Heart right ventricle (tissue), 16 donors: ENCODE measurements around the gene ALOX15B. TPM values are rescaled to one million over a fixed set of nuclear protein-coding genes. Genes with fewer than 3 reads are reported as not detected.

Source experiments
- ATAC-seq, 8 donors: fragments of 200-7000 bp; cut with Tn5 transposase; one replicate each; pipeline ENCODE4 v1.9.1; 2020; ENCODE audit warnings: mild to moderate bottlenecking in 8 of 8, moderate library complexity in 8 of 8, moderate number of reproducible peaks in 1 of 8
- DNase-seq, 2 donors: peaks; one replicate each; pipeline ENCODE4 v3.0.0-alpha.2; 2020
- H3K27ac ChIP-seq, 10 donors: fragments of 200-600 bp; sonication (generic) in 2 of 10; one replicate each; pipeline versions ENCODE4 v1.5.0 to v1.8.0; 2020 to 2022; ENCODE audit warnings: mild to moderate bottlenecking in 3 of 10
- H3K27me3 ChIP-seq, 7 donors: fragments of 200-600 bp; one replicate each; pipeline ENCODE4 v1.8.0; 2021 to 2022; ENCODE audit warnings: mild to moderate bottlenecking in 2 of 7
- H3K36me3 ChIP-seq, 9 donors: fragments of 200-600 bp; sonication (generic) in 1 of 9; one replicate each; pipeline versions ENCODE4 v1.5.0 to v1.8.0; 2020 to 2022; ENCODE audit warnings: mild to moderate bottlenecking in 2 of 9
- H3K4me1 ChIP-seq, 9 donors: fragments of 200-600 bp; sonication (generic) in 1 of 9; one replicate each; pipeline versions ENCODE4 v1.5.0 to v1.8.0; 2020 to 2022; ENCODE audit warnings: mild to moderate bottlenecking in 4 of 9
- H3K4me3 ChIP-seq, 10 donors: fragments of 200-600 bp; sonication (generic) in 2 of 10; one replicate each; pipeline versions ENCODE4 v1.5.0 to v1.8.0; 2020 to 2022; ENCODE audit warnings: mild to moderate bottlenecking in 7 of 10, moderate library complexity in 2 of 10
- H3K9me3 ChIP-seq, 11 donors: fragments of 200-600 bp in 10 of 11; sonication (generic) in 2 of 11; one replicate each; pipeline versions ENCODE4 v1.5.0 to v1.8.0; 2013 to 2022; ENCODE audit warnings: mild to moderate bottlenecking in 2 of 11, control low read depth in 1 of 11, moderate library complexity in 1 of 11
- WGBS, 2 donors: extraction: QIAGEN DNeasy Blood & Tissue Kit; methylation state at CpG; one replicate each; pipeline ENCODE4 v1.1.7; 2013; ENCODE audit warnings: inconsistent platforms in 1 of 2; 5-methylcytosine and 5-hydroxymethylcytosine counted together
- intact Hi-C, 10 donors: fragments of 100-400 bp; cut with DNase I; formaldehyde crosslinking; loops; one replicate each; pipeline versions ENCODE4 v1.11.1 to v1.14.2; 2022
- polyA plus RNA-seq, 2 donors: library from polyadenylated mRNA; stranded (reverse); fragments of 200-250 nt; gene quantifications; one replicate each; pipeline ENCODE4 v1.2.3, GENCODE V29; 2013
- total RNA-seq, 10 donors: library from RNA; stranded (reverse); fragmentation: NEBNext Ultra II Directional in 3 of 10; extraction: Animal tissue kit (Norgen Biotek cat#: 25700) in 3 of 10; gene quantifications; one replicate each; pipeline versions ENCODE4 v1.2.1 to v1.2.4, GENCODE V29; 2021 to 2023
- TF ChIP-seq, protein P1 (sequence below), 9 donors: fragments of 200-600 bp; sonication (generic) in 2 of 9; IDR thresholded peaks; one replicate each; pipeline versions ENCODE4 v1.5.0 to v1.8.0; 2021 to 2022; ENCODE audit warnings: antibody characterized with exemption in 9 of 9, mild to moderate bottlenecking in 5 of 9, moderate library complexity in 1 of 9
- donor health status: Arrhythmogenic right ventricular cardiomyopathy.
- donor health status: ischemic (EF 13 %, LVEDD 7.1; RV severe dilation, severe dysfunction).
- donor health status: healthy with polysubstance abuse.
- donor health status: DM: no; HTN: yes; CAD: no.
- donor health status: DM: no; HTN: no; CAD: no.
- donor health status: ischemic (EF 25% LVEDD 6.9; RV normal size, moderate dysfunction).
- donor health status: ischemic (EF 25% LVEDD 5.7; RV mildly dilated, moderate dysfunction).
- donor health status: healthy.
- donor health status: DM: yes; HTN: yes; CAD: no.
- donor health status: Ischemic cardiomyopathy.
- donor health status: ischemic (EF 35%, LVEDD 5.7; RV mildly dilated, moderate dysfunction).
- donor health status: nonischemic (EF 11% LVEDD 7.7; RV severe dilation, severe dysfunction).
- donor health status: DM: yes; HTN: yes; CAD: no.
- donor health status: PGD.
- donor health status: ischemic (EF 29% LVEDD 5.4; RV normal size, mild dysfunction).
- donor health status: nonischemic (EF 23%, LVEDD 6.1; RV moderate dilation, normal function).

The ALOX15B gene
- total and polyA plus RNA-seq, 12 donors: 0.10 to 1.3 (median 0.27) TPM; not detected in 6

DNA sequence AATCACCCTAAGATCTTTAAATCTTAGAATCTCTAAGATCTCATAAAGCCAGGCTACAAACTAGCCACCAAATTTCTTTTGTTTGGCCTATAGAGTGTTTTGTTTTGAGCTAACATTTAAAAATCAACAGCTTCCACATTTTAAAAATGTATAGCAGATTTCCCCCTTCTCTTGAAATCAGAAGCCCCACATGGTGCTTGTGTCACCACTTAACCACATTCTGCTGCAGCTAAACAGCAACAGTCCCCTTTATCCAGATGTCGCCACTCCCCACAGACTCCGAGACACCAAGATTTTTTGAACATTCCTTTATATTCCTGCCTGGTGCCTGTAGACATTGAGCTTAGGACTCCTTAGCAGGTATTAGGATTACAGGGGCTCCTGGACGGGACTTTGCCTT lies 20.4 kb upstream of the ALOX15B start:
- 86 to 89% methylated on average over 3 of the region's 3 CpGs for WGBS, 2 donors
- Histone ChIP-seq H3K4me3 (no peak overlapping the region), H3K9me3 (no peaks in the 10 kb centered on the region), H3K27ac (no peak overlapping the region), H3K36me3 (no peaks in the 10 kb centered on the region), H3K27me3 (peaks cover 0 to 26% (median 15%) of the 10 kb centered on the region in 7 donors), H3K4me1 (peaks cover 0 to 62% (median 15%) of the 10 kb centered on the region in 9 donors)
- intact Hi-C loops: loop anchor here in 1 of 10 donors (5.0 kb wide), 1 partner anchor 39 kb away; no protein-coding TSS in a partner anchor
- TF ChIP-seq, protein P1, sequence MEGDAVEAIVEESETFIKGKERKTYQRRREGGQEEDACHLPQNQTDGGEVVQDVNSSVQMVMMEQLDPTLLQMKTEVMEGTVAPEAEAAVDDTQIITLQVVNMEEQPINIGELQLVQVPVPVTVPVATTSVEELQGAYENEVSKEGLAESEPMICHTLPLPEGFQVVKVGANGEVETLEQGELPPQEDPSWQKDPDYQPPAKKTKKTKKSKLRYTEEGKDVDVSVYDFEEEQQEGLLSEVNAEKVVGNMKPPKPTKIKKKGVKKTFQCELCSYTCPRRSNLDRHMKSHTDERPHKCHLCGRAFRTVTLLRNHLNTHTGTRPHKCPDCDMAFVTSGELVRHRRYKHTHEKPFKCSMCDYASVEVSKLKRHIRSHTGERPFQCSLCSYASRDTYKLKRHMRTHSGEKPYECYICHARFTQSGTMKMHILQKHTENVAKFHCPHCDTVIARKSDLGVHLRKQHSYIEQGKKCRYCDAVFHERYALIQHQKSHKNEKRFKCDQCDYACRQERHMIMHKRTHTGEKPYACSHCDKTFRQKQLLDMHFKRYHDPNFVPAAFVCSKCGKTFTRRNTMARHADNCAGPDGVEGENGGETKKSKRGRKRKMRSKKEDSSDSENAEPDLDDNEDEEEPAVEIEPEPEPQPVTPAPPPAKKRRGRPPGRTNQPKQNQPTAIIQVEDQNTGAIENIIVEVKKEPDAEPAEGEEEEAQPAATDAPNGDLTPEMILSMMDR (IDR thresholded peaks at IDR 0.05): no peak
- DNase-seq: no peak
- no peak for ATAC-seq

DNA sequence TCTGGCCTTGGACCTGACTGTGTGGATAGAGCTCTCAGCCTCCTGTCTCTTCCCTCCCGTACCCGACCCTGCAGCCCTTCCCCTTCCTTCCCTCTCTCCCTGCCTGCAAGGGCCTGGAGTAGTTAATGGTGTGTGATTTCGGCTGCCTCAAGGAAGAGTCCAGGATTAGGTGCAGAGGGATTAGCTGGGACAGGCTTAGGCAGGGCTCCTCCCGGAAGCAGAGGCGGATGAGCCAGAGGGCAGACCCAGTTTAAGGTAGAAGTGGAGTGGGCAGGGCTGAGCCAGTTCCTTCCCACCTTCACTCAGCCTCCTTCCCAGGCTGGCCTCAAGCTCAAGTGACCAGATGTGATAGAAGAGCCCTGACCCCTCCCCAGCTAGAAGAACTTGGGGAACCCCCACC lies 19.7 kb upstream of the ALOX15B start:
- peaks cover 0 to 68% (median 15%) of the 10 kb centered on the region in 9 donors for H3K4me1 ChIP-seq
- H3K9me3 ChIP-seq: no peaks in the 10 kb centered on the region
- 68 to 69% methylated on average over 5 of the region's 5 CpGs for WGBS, 2 donors
- no peak overlapping the region for H3K27ac ChIP-seq
- TF ChIP-seq, protein P1 (IDR thresholded peaks at IDR 0.05): no peak
- intact Hi-C loops: loop anchor here in 1 of 10 donors (5.0 kb wide), 1 partner anchor 38 kb away; no protein-coding TSS in a partner anchor
- no peaks in the 10 kb centered on the region for H3K36me3 ChIP-seq
- peaks cover 0 to 26% (median 15%) of the 10 kb centered on the region in 7 donors for H3K27me3 ChIP-seq
- DNase-seq (no peak), ATAC-seq (no peak)
- H3K4me3 ChIP-seq: no peak overlapping the region

DNA sequence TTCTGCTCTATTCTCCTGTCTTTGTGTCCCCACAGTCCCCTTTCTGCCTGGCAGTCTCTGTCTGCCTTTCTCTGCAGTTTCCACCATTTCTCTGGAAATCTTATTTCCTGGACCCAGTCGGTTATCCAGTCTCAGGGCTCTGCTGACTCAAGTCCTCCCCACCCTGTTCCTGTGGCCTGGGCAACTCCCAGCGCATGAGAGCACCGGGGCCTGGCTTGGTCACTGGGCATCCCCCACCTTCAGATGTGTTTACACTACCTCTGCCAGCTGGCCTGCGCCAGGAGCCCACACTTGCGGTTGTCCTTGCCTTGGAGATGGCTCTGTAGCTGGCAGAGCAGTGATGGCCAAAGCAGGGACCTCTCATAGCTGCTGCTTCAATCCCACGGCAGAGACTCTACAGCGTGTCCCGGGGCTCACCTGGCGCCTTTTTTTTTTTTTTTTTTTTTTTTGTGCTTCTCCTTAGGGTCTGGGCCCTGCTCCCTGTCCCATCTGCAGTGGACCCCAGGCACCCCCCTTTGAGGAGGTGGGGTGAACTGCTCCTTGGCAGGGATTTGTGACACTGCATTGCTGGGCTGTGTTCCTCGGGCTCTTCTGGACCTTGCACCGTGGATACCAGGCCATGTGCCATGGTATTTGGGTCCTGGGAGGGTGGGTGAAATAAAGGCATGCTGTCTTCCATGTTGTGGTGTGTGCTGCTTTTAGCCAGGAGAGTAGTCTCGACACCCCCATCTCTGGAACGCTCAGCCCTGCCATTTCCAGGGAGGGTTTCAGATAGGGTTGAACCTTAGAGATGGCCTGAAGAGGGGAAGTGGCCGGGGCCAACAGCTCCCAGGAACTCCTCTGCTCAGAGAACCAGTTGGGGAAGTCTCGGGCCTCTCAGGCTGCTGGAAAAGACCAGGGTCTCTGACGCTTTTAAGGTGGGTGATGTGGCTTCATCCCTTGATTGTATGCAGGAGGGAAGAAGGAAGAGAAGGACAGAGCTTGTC lies 18.9 kb upstream of the ALOX15B start:
- TF ChIP-seq, protein P1 (IDR thresholded peaks at IDR 0.05): no peak
- peaks cover 0 to 75% (median 15%) of the 10 kb centered on the region in 9 donors for H3K4me1 ChIP-seq

DNA sequence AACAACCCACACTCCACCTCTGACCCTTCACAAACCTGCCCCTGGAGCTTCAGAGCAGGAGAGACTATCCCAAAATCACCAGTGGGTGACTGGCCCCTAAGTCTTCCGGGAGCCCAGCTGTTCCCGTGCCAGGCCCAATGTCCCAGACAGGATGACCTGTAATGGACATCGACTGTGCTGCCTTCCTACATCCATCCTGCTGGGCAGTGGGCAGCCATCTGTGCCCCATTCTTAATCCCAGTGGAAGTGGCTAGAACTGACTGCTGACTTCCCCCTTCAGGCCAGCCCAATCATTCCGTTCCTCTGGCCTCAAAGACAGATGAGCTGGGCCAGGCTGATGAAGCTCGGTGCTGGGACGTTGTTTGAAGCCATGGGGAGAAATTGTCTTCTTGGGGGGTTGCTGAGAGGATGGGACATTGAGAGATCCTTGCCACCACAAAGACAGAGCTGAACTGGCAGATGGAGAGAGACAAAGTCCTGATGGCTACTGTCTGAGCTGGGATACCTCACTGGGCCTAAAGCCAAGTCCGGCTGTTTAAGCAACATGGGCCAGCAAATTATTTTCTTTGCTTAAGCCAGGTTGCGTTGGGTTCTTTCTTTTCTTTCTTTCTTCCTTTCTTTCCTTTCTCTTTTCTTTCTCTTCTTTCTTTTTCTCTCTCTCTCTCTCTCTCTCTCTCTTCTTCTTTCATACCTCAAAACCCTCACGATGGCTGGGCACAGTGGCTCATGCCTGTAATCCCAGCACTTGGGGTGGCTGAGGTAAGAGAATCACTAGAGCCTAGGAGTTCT lies 17.9 kb upstream of the ALOX15B start:
- TF ChIP-seq, protein P1 (IDR thresholded peaks at IDR 0.05): no peak
- intact Hi-C loops: no loop called here
- H3K27ac ChIP-seq: no peak overlapping the region
- H3K4me1 ChIP-seq: peaks cover 0 to 71% (median 12%) of the 10 kb centered on the region in 9 donors
- H3K9me3 ChIP-seq: no peaks in the 10 kb centered on the region
- ATAC-seq (no peak), DNase-seq (no peak)
- H3K27me3 ChIP-seq: peaks cover 0 to 13% (median 5%) of the 10 kb centered on the region in 7 donors
- no peak overlapping the region for H3K4me3 ChIP-seq
- H3K36me3 ChIP-seq: no peaks in the 10 kb centered on the region
- WGBS, 2 donors: 92 to 94% methylated on average over 9 of the region's 9 CpGs

More for the DNA sequence above, 18.9 kb upstream of the ALOX15B start:
- H3K27ac ChIP-seq: no peak overlapping the region
- intact Hi-C loops: loop anchor here in 1 of 10 donors (5.0 kb wide), 1 partner anchor 37 kb away; no protein-coding TSS in a partner anchor
- peaks cover 0 to 23% (median 15%) of the 10 kb centered on the region in 7 donors for H3K27me3 ChIP-seq
- H3K4me3 ChIP-seq: no peak overlapping the region
- 83 to 86% methylated on average over 16 of the region's 16 CpGs for WGBS, 2 donors
- no peaks in the 10 kb centered on the region for H3K9me3 ChIP-seq
- peak in 1 of 8 donors; percentile 21 for ATAC-seq
- no peaks in the 10 kb centered on the region for H3K36me3 ChIP-seq
- no peak for DNase-seq
